H1 (cell line): ENCODE results near the gene DENND5B. TPM values are rescaled to one million over a fixed set of nuclear protein-coding genes. Genes with fewer than 3 reads are reported as not detected.

Experiments used
- PHF8 ChIP-seq: fragments of 200-600 bp; sonication (generic); conservative IDR thresholded peaks from 2 replicates; pipeline ENCODE4 v1.7.1; 2012; ENCODE audit warnings: low read depth, mild to moderate bottlenecking, inconsistent platforms, low read length, moderate library complexity
- polyA plus RNA-seq, 7 experiments: library from polyadenylated mRNA; depleted of rRNA in 3 of 7; stranded (reverse) in 5 of 7; unstranded in 2 of 7; fragments of >200 nt in 5 of 7; fragments of 200-250 nt in 2 of 7; gene quantifications; 1 replicate in 5 of 7; 2 replicates in 1 of 7; 4 replicates in 1 of 7; pipeline versions ENCODE4 v1.2.1 to v1.2.3, GENCODE V29; 2011 to 2013; ENCODE audit warnings: missing spikeins in 2 of 7, mixed read lengths in 2 of 7
- total RNA-seq: library from RNA; stranded (reverse); fragmentation: NEBNext Ultra II Directional; extraction: Animal tissue kit (Norgen Biotek cat#: 25700); gene quantifications from 2 replicates; pipeline ENCODE4 v1.2.1, GENCODE V29; 2021

DENND5B gene
- total and polyA plus RNA-seq, 2 of the 8 experiments (the other 6 are each of a cell fraction or from before 2014, with no cell fraction given) = 13.4 to 20.2 TPM

DNA sequence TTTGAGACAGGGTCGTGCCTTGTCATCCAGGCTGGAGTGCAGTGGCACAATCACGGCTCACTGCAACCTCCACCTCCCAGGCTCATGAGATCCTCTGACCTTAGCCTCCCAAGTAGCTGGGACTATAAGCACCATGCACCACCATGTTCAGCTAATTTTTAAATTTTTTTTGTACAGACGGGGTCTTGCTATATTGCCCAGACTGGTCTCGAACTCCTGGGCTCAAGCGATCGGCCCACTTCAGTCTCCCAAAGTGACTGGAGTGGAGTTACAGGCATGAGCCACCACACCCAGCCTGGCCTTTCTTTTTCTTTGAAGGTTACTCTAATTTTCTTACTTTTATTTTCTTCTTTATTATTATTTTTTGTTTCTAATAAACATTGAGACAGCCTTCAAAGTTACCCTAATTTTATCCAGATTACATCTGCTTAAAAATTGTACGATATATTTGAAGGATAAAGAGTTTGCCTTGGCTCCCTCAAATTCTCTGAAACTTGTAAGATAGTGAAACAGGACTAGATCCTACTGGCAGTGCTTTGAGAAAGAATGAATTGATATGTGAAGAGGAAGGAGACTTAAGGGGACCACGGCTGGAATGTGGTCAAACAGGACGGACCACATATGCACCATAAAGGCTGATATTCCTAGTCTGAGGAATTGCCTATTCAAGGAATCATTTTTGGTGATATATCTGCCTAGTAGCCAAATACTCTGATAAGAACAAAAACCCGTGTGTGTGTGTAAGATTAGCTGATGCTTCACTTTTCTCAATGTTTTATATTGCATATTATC is 250.9 kb downstream of the DENND5B start (continued):
- no peak for TF ChIP-seq PHF8
- TF ChIP-seq, all 59 proteins: peak for 9
